Keratinocyte (primary cell): ENCODE results near the gene ZFP36L1. TPM values are rescaled to one million over a fixed set of nuclear protein-coding genes. Genes with fewer than 3 reads are reported as not detected.

ENCODE experiments used
- DNase-seq: peaks from one replicate; pipeline ENCODE4 v3.0.0-alpha.2; 2011; ENCODE audit warnings: low read depth, missing footprints, low spot score
- FAIRE-seq: peaks from 2 replicates; lab custom pipeline; 2011; peaks lifted over from hg19 to GRCh38; lab: Jason Lieb, UNC
- H2AFZ ChIP-seq: 2 replicates; pipeline ENCODE4 v1.6.0; 2012; ENCODE audit warnings: low read length, control low read depth, inconsistent platforms; ENCODE audit not compliant: control insufficient read depth
- H3K27ac ChIP-seq: 2 replicates; pipeline ENCODE4 v1.5.1; 2011; ENCODE audit warnings: low read length; ENCODE audit not compliant: control insufficient read depth, insufficient read depth
- H3K27me3 ChIP-seq: 3 replicates; pipeline ENCODE4 v1.6.0; 2011; ENCODE audit warnings: low read length; ENCODE audit not compliant: control insufficient read depth, insufficient read depth; ENCODE audit errors: extremely low read depth
- H3K36me3 ChIP-seq, 2 experiments: 2 replicates in 1 of 2; 3 replicates in 1 of 2; pipeline ENCODE4 v1.5.1; 2011; ENCODE audit warnings: low read length in 2 of 2, mild to moderate bottlenecking in 1 of 2; ENCODE audit not compliant: control insufficient read depth in 2 of 2, insufficient read depth in 2 of 2; ENCODE audit errors: extremely low read depth in 1 of 2
- H3K4me1 ChIP-seq: 3 replicates; pipeline ENCODE4 v1.5.1; 2011; ENCODE audit warnings: low read length; ENCODE audit not compliant: control insufficient read depth, insufficient read depth; ENCODE audit errors: extremely low read depth
- H3K4me2 ChIP-seq: 3 replicates; pipeline ENCODE4 v1.6.0; 2011; ENCODE audit warnings: low read depth, low read length; ENCODE audit not compliant: control insufficient read depth, insufficient read depth; ENCODE audit errors: extremely low read depth
- H3K4me3 ChIP-seq, 3 experiments: fragments of 200-600 bp in 1 of 3; sonication (generic) in 1 of 3; 2 replicates in 2 of 3; 3 replicates in 1 of 3; pipeline ENCODE4 v1.5.1; 2011 to 2016; ENCODE audit warnings: low read length in 3 of 3, mild to moderate bottlenecking in 3 of 3, control low read depth in 2 of 3, inconsistent platforms in 1 of 3, low read depth in 1 of 3, mixed read lengths in 1 of 3, mixed run types in 1 of 3, moderate library complexity in 1 of 3; ENCODE audit not compliant: control insufficient read depth in 2 of 3, insufficient read depth in 2 of 3; ENCODE audit errors: extremely low read depth in 1 of 3
- H3K79me2 ChIP-seq: 2 replicates; pipeline ENCODE4 v1.6.0; 2012; ENCODE audit warnings: low read length; ENCODE audit not compliant: control insufficient read depth, insufficient read depth
- H3K9ac ChIP-seq: 3 replicates; pipeline ENCODE4 v1.6.0; 2011; ENCODE audit warnings: low read length; ENCODE audit not compliant: control insufficient read depth, insufficient read depth; ENCODE audit errors: extremely low read depth
- H3K9me1 ChIP-seq: 3 replicates; pipeline ENCODE4 v1.6.0; 2011; ENCODE audit warnings: low read length; ENCODE audit not compliant: control insufficient read depth, insufficient read depth; ENCODE audit errors: extremely low read depth
- H3K9me3 ChIP-seq: 2 replicates; pipeline ENCODE4 v1.5.1; 2012; ENCODE audit warnings: low read depth, low read length; ENCODE audit not compliant: control insufficient read depth
- H4K20me1 ChIP-seq: 3 replicates; pipeline ENCODE4 v1.6.0; 2011; ENCODE audit warnings: low read length; ENCODE audit not compliant: control insufficient read depth, insufficient read depth; ENCODE audit errors: extremely low read depth
- CTCF ChIP-seq, 3 experiments: IDR thresholded peaks in 1 of 3; conservative IDR thresholded peaks in 1 of 3; optimal IDR thresholded peaks in 1 of 3; 2 replicates in 2 of 3; 3 replicates in 1 of 3; pipeline versions ENCODE3 to v1.5.1; 2011; ENCODE audit warnings: low read length in 3 of 3, mild to moderate bottlenecking in 3 of 3, moderate library complexity in 2 of 3, control low read depth in 1 of 3, inconsistent platforms in 1 of 3; ENCODE audit not compliant: insufficient read depth in 2 of 3; ENCODE audit errors: extremely low read depth in 1 of 3
- EZH2 ChIP-seq: IDR thresholded peaks from one replicate; pipeline ENCODE4 v1.6.1; 2012; ENCODE audit warnings: inconsistent platforms, mild to moderate bottlenecking, low read length, moderate library complexity
- dilution Hi-C: fragments of 300-500 bp; cut with MboI; formaldehyde crosslinking; loops from one replicate; pipeline ENCODE4 v1.7.0; 2020; ENCODE audit warnings: low sequenced_read_pairs; ENCODE audit not compliant: extremely low pct_ligation_motif_present
- polyA plus RNA-seq, 5 experiments: library from polyadenylated mRNA; depleted of rRNA in 3 of 5; stranded (reverse) in 3 of 5; stranded (forward) in 1 of 5; unstranded in 1 of 5; fragments of >200 nt; gene quantifications; 1 replicate in 1 of 5; 2 replicates in 3 of 5; 3 replicates in 1 of 5; pipeline versions ENCODE4 v1.2.1 to v1.2.3, GENCODE V29; 2011 to 2012; ENCODE audit warnings: missing spikeins in 2 of 5, low read depth in 1 of 5, low replicate concordance in 1 of 5

The ZFP36L1 gene
- polyA plus RNA-seq, 1 donor (not counting 4 experiments of a cell fraction or from before 2014, with no cell fraction given), result 85.2 TPM

DNA sequence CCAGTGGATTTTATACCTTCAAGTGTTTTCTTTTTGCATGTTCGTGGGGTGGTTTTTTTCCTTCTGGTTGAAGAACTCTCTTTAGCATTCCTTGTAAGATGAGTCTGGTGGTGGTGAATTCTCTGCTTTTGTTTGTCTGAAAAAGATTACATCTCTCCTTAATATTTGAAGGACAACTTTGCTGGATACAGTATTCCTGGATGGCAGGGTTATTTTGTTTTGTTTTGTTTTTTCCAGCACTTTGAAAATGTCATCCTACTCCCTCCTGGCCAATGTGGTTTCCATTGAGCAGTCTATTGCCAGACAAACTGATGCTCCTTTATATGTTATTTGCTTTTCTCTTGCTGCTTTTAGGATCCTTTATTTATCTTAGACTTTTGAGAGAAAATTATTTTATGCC lies 43.2 kb upstream of the ZFP36L1 start:
- Histone ChIP-seq H3K27ac (no peak overlapping the region), H3K4me3 (no peak overlapping the region), H3K9me3 (no peaks in the 10 kb centered on the region), H3K79me2 (no peaks in the 10 kb centered on the region), H3K4me1 (peaks cover 6% of the 10 kb centered on the region), H3K36me3 (peaks cover 0 to 2% of the 10 kb centered on the region in 2 experiments), H4K20me1 (no peaks in the 10 kb centered on the region), H2AFZ (no peak overlapping the region), H3K9ac (no peak overlapping the region), H3K4me2 (no peak overlapping the region), H3K9me1 (no peaks in the 10 kb centered on the region), H3K27me3 (no peaks in the 10 kb centered on the region)
- no peak for FAIRE-seq
- TF ChIP-seq CTCF (optimal IDR thresholded peaks at IDR 0.05 in 1 of 3, IDR thresholded peaks at IDR 0.05 in 1 of 3, conservative IDR thresholded peaks at IDR 0.05 in 1 of 3; ENCODE audit: extremely low read depth in 1 of 3, insufficient read depth in 2 of 3, low read length in 3 of 3) (no peak), EZH2 (no peak)
- dilution Hi-C loops, result no loop called here
- no peak for DNase-seq

GRCh38 chr14:68834816-68835215 lies 41.9 kb upstream of the ZFP36L1 start:
- no peak overlapping the region for H3K9ac ChIP-seq
- FAIRE-seq, result no peak

More at GRCh38 chr14:68834816-68835215, 41.9 kb upstream of the ZFP36L1 start:
- Histone ChIP-seq H3K27ac (no peak overlapping the region), H4K20me1 (no peaks in the 10 kb centered on the region), H3K27me3 (no peaks in the 10 kb centered on the region), H3K9me3 (no peaks in the 10 kb centered on the region), H3K4me3 (no peak overlapping the region), H3K4me1 (no peaks in the 10 kb centered on the region), H2AFZ (no peak overlapping the region), H3K79me2 (no peaks in the 10 kb centered on the region), H3K9me1 (no peaks in the 10 kb centered on the region), H3K4me2 (no peak overlapping the region), H3K36me3 (peaks cover 0 to 2% of the 10 kb centered on the region in 2 experiments)
- dilution Hi-C loops, result no loop called here
- TF ChIP-seq EZH2, result no peak
- no peak for TF ChIP-seq CTCF (optimal IDR thresholded peaks at IDR 0.05 in 1 of 3, IDR thresholded peaks at IDR 0.05 in 1 of 3, conservative IDR thresholded peaks at IDR 0.05 in 1 of 3; ENCODE audit: extremely low read depth in 1 of 3, insufficient read depth in 2 of 3, low read length in 3 of 3)
- DNase-seq, result no peak
